Measurements from ENCODE around the gene FAIM2.
A peak's percentile ranks its signal among the peaks of the same experiment; 100 is the strongest.

FAIM2 gene

DNA sequence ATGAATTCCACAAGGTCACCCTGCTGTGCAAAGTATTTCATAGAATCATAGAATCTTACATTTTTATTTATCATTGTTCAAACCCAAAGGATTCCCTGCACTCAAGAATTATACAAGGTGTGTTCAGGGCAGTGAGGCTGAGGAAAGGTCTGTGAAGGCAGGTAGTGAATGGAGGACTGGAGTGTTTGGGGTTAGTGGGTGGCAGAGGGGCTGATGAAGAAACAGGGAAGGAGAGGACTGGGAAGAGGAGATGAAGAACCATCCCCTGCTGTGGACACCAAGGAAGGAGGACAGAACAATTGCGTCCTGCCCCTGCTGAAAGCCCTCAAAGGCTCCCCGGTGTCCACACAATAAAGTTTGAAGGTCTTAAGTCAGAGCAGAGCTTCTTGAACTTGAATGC lies 50.0 kb downstream of the FAIM2 start:
- no peak for DNase-seq

DNA sequence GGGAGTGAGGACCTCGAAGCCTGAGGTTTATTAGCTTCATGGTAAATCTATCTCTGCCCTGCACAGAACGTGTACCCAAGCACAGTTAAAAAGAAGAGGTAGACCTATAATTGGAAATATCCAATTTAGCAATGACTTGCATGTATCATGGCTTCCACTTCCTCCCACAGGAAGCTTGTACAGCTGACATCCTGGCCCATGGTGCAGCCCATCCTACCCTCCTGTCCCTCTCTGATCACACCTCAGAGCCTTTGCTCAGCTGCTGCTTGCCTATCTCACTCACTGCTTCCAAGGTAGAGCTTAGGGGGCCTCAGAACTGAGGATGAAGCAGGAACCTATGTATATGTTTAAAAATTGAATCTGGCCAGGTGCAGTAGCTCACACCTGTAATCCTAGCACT lies 56.5 kb downstream of the FAIM2 start:
- no peak for DNase-seq

DNA sequence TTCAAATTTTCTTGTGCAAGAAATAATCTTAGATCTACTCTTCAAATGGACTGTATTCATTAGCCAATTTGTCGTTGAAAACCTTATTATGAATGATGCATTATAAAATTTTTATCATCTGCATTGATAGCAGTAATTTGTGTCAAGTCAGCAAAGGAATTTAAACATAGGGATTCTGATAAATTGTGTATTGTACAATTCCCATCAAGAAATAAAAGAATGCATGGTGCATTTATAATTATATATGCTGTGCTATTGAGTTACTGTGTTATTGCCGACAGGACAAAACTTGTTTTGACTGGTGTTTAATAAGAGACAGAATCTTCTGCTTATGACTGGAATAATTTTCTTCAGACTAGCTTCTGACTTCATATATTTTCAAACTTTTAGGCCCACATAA lies 57.7 kb downstream of the FAIM2 start:
- DNase-seq = no peak

DNA sequence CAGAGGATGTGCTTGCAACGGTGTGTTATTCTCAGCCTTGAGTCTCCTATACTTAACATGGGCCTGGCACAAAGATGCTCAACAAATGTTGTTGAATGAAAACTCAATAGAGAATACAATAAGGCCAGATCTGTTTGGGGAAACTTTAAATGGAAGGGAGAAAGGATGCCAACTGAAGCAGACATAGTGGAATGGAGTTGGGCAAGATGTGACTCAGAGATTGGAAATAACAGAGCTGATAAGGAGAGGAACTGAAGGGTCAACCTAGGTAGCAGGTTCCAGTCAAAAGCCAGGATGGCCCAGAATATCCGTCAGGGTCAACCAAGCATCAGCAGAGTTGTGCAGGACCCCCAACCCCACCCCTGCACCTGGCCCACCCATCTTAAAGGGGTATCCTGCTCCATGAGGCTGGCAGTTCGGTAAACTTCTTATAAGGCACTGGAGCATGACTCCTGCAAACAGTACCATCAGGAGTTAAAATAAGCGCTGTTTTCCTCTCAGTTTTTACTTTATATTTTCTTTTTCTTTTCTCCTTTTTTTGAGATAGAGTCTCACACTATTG lies 59.7 kb downstream of the FAIM2 start:
- DNase-seq = no peak

DNA sequence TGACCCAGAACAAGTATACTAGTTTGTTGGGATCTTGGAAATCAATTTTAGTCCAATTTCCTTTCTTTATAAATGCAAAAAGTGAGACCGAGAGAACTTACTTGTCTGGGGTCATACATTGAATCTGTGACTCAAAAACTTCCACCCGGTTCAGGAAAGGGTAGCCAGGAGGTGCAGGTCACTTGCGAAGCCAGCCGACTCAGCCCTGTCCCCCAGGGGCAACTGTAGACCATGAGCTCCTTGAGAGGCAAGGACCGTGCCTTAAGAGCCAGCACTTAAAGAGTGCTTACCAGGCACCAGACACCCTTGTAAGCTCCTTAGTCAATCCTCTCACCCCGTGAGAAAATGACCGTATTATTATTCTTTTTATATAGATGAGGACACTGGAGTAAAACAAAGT lies 60.3 kb downstream of the FAIM2 start:
- DNase-seq = no peak

DNA sequence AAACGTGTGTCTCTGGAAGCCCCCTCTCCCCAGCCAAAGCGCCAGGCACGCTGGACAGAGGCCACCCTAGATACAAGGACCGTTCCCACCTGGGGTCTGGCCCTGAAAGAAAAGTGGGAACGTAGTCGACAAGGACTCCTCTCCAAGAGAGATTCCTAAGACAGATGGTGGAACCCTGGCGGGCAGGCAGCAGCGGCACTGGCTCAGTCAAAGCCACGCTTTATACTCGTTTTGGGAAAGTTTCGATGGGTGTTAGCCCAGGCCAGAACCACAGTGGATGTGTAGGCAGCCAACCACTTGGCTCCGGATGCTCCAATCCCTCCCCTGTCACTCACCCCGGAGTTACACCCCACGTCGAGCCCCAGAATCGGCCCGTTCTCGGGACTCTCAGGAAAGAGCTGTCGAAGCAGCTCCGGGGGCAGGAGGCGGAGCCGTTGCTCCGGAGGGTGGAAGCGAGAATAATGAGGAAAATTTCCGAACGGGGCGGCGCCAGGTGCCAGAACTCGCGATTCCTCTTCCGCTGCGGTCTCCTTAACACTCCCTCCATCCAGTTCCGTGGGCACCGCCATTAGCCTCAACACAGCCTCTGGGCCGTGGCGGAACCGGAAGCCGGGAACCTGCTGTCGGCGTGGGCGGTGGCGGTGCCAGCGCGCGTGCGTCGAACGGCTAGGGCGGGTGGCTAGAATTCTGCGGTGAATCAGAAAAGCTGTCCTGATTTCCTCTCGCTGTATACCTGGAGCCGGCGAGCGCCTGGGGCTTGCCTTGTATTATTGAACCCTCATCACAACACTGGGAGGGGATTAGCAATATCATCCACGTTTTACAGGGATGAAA lies 61.0 kb downstream of the FAIM2 start, which contains the start of gene BCDIN3D:
Gene BCDIN3D (minus strand): TSS at position 588 of the 834 bp plus-strand sequence. CDS start 19 bp downstream, at position 569.
- peak; percentile 93 for DNase-seq

DNA sequence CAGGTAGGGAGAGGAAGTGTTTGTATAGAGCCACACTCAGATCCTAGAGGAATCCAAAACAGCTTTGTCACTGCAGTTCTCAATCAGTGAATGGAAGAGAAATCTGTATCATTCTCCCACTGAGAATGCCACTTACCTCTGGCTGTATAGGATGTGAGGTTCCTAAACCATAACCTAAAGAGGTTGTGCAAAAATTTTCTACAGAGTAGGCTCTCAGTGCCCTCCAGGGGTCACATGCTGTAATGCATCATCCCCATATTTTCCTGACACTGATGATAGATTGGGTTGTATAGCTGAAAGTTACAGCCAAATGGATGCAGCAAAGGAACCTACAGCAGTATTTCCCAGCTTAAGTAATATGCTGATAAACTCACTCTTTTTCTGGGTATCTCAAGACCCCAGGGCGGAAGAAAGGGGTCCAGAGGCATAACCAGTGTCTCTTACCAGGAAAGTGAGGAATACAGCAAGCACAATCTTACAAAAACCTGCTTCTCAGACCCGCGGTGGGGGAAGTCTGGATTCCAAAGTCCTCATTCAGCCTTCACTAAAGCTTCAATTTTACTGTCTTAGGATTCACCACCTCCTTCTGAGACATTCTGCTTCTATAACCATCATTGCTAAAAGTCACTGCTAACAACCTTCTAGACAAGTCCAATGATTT lies 64.6 kb downstream of the FAIM2 start:
- peak; percentile 25 for DNase-seq

DNA sequence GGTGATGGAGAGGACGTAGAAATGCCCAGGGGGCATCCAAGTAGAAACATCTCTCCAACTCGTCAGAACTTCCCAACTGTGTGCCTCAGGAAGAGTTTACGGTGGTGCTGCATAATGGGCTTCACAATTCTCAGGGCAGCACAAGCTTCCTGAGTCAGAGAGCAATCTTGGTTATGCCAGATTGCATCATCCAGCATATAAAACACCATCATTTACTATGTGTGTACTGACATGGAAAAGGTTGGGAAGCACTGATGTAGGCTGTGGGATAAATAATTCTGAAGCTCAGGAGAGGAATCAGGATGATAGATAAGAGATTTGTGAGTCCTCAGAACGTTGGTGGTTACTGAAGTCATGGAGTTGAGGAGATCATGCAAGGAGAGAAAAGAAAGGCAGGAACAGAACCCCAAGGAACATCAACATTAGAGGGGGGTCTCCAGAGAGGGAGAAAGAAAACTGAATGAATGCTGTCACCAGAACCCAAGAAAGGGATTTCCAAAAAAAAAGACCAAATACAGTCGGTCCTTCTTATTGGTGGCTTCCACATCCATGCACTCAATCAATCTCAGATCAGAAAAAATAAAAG lies 70.8 kb downstream of the FAIM2 start:
- DNase-seq = no peak

DNA sequence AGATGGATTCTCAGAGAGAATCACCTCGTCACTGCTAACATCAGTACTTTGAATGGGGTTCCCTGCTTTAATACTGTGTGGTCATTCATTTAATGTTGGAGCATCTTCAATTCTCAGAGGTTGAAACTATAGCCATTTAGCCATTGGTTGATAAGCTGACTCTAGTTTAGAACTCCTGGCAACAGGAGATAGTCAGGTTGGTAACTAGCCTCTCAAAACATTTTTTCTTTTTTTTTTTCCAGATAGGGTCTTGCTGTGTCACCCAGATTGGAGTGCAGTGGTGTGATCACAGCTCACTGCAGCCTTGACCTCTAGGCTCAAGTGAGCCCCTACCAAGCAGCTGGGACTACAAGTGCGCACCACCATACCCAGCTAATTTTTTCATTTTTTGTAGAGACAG lies 72.0 kb downstream of the FAIM2 start:
- no peak for DNase-seq

DNA sequence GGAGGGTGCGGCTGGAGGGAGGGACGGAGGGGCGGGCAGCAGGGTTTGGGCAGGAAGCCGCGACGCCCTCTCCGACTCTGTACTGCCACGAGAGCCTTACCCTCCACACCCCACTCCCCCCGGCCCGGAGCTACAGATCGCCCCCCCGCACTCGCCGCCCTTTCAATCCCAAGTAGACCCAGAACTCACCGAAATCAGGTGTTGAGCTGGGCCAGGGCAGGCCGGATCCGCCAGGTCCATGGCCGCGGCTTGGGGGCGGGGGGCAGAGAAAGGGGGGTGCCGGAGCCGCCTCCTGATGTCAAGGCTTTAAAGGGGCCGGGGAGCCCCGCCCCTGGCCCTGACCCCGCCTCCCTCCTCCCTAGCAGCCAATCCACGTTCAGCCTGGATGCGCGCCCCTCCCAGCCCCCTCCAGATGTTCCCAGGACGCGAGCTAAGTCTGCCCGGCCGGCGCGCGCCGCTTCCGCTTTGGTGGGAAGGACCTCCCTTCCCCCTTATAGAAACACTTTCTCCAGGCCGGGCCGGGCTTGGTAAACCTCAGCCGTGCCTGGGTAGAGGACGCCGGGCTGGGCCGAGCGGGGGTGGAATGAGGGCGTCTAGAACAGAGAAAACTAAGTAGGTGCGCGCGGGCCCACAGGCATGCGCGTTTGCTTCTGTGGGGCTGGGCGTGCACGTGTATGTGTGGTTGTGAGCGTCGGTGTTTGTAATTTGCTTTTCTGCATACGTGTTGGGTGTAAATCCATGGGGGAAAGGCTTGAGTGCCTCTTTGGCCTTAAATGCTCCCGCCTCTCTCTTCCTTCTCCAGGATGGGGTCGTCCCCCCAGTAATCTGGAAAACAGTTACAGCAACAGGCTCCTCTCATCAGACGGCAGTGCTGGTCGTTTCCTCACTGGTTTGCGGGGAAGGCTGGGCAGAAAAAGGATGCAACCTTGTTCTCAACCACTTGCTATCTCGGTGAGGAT lies 75.3 kb downstream of the FAIM2 start, which contains the start of gene NCKAP5L:
Gene NCKAP5L (minus strand): TSS at position 281 of the 959 bp plus-strand sequence. CDS start 24,369 bp downstream, outside the sequence.
- DNase-seq = peak; percentile 94

DNA sequence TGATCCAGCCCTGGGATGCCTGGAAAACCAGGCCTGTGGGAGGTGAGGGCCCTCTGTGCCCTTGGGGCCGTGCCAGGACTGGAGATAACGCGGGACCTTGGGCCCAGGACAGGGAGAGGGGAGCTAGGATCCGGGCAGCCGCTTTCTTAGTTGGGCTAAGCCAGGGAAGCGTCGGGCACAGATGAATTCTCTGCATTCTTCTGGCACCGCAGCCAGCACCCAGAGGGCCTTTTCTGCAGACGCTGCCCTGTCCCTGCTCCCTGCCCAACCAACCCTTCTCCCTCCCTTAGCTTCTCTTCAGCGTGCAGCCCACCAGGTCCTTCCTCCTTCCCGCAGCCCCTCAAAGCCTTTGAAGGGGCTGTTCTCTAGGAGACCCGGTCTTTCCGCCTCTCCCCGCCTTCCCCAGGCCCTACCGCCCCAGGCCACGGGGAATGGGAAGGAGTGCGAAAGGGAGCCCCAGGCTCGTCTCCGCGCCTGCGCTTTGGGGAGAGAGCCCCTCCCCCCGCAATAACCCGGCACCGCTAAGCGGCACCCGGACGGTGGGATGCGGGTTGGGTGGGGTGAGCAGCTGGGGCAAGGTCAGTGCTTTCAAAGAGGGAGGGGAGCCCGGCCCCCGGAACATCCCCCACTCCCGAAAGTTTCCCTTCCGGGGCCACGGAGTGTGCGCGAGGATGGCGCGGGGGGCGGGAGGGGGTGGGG lies 76.2 kb downstream of the FAIM2 start:
- peak; percentile 49 for DNase-seq

DNA sequence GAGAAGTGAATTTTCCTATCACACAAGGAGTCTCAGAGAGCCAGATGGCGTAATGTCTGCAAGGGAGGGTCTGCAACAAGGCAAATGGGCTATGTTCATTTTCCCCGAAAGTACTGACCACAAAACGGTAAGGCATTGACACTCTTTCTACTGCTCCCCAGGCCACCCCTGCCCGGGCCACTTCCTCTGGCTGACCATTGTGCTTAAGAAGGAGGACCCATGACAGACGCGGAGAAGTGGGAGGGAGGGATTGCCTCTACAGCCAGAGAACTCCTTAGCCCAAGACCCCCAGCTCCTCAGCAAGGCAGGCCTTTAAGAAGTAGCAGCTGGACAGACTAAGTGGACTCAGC lies 76.7 kb downstream of the FAIM2 start:
- no peak for DNase-seq

DNA sequence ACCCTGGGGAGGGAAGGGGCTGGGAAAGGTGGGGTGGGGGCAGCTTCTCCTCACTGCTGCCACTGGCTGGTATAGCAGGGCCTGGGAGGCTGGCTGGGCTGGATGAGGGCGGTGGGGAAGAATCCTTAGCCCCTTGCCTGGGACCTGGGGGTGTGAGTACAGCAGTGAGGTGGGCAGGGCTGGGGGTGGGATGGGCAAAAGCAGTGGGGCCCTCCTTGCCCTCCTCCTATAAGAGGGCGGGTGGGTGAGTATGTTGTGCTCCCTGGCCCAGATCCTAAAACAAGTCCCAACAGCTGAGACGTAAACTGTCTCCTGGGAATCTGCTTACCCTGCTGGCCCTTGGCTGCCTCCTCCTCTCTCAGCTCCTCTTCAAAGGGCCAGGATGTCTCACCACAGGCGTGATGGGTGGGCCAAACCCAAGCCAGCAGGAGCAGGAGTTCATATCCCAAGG lies 77.7 kb downstream of the FAIM2 start:
- no peak for DNase-seq

DNA sequence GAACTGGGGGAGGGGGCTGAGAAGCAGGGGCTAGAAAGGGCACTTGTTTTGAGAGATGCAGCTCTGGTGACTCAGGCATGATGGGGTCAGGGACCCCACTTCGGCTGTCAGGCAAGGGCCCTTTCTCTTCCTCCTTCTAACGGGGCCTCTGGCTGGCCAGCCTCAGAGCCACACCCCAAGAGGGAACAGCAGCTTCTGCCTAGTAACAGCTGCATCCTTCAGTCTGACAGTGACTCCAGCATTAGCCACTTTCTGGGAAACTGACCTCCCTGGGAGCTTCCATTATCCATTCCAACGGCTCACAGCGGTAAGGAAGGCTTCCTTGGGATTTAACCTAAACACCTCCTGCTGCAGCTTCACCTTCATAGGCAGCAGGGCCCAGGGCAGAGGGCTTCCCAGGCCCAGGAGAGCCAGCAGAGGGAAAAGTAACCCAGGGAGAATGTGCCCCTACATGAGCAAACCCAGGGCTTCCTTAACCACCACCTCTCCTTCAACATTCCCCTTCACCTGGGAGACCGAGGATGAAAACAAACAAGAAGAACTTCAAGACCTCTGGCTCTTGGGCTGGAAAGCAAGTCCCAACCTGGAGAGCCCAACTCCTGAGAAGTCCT lies 78.2 kb downstream of the FAIM2 start:
- DNase-seq = no peak

DNA sequence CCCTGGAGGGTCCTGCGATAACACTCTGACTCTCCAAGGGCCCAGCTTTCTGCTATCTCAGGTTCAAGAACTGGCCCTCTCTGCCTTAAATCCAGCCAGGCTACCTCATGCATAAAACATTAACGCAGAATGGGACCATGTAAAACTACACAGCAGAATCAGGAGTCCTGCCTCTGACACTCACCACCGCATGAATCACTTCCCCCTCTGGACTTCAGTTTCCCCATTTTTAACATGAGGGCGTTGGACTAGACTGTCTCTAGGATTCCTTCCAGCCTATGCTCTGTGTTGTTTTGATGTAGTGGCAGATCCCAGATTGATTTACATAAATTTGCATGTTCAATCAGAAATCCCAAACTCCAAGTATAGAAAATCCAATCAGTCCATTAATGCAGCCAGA lies 78.8 kb downstream of the FAIM2 start:
- DNase-seq = no peak

DNA sequence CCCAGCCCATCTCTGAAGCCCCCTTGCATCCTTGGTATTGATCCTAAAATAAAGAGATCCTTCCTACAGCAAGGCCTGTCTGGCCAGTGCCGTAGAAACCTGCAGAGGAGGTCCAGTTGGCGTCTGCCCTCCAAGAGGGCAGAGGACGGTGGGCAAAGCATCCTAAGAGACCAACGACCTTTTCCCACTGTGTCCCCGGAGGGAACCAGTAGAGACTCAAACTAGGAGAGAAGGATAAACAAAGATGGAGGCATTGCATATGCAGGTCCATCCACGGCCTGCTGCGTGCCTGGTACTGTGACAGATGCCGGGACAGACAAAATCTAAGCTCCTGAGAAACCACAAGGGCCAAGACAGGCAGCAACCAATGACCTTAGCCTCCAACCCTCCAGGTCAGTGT lies 79.3 kb downstream of the FAIM2 start:
- no peak for DNase-seq

DNA sequence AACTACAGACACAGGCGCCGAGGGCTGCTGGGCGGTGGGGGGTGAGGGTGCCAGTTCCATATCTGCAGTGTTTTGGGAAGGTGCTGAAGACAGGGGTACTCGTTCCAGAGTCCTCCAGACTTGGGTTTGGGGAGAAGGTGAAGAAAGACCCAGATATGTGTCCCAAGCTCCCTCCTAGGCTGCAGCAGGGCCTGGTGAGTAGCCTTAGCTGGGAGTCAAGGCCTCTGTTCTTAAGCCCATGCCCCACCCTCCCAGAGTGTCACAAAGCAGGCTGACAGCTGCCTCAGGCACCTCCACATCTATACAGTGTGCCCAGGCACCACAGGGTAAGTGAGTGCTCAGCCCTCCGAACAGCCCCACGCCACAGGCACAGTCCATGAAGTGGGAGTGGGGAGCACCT lies 79.7 kb downstream of the FAIM2 start:
- DNase-seq = no peak

DNA sequence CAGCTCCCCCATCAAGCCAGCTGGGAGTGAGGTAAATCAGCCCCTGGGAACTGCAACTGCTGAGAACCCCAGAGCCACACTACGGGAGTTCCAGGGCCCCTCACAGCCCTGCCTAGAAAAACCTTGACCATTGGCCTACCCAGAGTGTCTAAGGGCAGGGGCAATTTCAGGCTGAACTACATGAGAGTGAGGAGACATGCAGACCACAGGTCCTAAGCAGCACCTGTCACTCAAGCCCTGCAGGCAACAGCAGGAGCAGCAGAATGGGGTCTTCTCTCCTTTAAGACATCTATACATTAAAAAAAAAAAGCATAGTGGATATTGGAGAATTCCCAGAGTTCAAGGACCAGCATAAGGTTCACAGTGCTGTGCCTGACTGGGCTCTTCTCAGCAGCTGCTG lies 80.3 kb downstream of the FAIM2 start:
- DNase-seq = no peak

DNA sequence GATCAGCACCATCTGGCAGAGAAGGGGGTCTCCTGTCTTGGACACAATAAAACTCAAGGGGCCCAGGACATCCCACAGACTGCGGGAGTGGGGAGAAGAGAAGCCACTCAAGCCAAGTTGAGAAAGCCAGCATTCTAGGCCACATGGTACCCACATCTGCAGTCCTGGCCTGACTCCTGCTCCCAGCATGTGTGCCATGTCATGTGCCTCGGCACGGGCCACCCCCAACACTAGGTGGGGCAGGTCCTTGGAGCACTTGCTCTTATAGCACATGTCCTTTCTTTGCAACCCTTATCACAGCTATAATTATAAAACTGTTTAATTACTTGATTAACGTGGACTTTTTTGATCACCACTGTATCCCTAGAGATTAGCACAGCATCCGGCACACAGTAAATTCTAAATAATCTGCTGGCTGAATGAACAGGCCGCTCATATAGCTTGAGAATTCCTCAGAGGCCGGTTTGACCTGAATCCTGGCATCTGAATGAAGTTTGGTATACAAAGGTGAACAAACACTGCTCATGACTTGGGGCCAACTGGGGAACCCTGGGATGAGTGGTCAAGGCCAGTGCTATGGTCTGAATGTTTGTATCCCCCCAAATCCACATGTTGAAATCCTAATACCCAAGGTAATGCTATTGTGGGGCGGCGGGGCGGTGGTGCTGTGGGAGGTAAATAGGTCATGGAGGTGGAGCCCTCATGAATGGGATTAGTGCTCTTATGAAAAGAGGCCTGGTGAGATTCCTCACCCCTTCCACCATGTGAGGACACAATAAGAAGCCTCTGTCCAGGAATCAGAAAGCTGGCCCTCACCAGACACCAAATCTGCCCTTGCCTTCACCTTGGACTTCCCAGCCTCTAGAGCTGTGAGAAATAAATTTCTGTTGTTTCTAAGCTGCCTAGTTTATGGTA lies 82.1 kb downstream of the FAIM2 start:
- no peak for DNase-seq

DNA sequence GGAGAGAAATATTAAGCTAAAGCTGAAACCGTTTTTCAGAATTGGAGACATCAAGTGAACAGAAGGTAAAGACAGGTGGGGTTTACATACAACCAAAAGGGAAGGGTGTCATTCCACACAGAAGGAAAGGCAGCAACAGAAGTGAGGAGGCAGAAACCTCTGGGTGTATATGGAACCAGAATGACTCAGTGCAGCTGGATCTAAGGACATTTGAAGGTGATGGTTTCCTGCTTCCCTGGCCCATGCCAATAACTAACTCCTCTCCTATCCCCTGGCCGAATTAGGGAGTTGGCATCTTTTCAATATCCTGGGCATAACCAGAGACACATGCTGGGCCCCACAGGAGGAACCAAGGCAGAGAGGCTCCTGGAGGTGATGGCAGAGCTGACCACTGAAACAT lies 83.9 kb downstream of the FAIM2 start:
- no peak for DNase-seq
